ENCODE measurements around the gene ENO2. TPM values are rescaled to one million over a fixed set of nuclear protein-coding genes. Genes with fewer than 3 reads are reported as not detected.
A peak's percentile ranks its signal among the peaks of the same experiment; 100 is the strongest.
"Not testable (repeated sequence)": the region's sequence is repeated elsewhere in the genome, so short reads cannot be mapped to it uniquely, and the experiment has no call there.

ENO2 gene
- polyA plus RNA-seq (ENCODE audit: insufficient read depth in 1 of 5, insufficient read length in 5 of 5, low replicate concordance in 1 of 5) = 10 to 100 TPM in 4 of 5 donors, 1 to 10 TPM in 1; 9.0 to 17.8 (median 14.9) TPM
- long read RNA-seq, donor 1, partial matches to known transcripts = 17 of 21 reads
- long read RNA-seq, donor 1, other reads (novel, unspliced or antisense) = 0 of 21 reads
- long read RNA-seq, donor 2, partial matches to known transcripts = 0 of 4 reads
- long read RNA-seq, donor 2, other reads (novel, unspliced or antisense) = 0 of 4 reads
- long read RNA-seq, donor 3, partial matches to known transcripts = 11 of 16 reads
- long read RNA-seq, donor 3, other reads (novel, unspliced or antisense) = 0 of 16 reads
- long read RNA-seq, donor 4, partial matches to known transcripts = 0 of 2 reads
- long read RNA-seq, donor 4, other reads (novel, unspliced or antisense) = 0 of 2 reads
- long read RNA-seq, donor 5, partial matches to known transcripts = 0 of 2 reads
- long read RNA-seq, donor 5, other reads (novel, unspliced or antisense) = 0 of 2 reads
- long read RNA-seq, donor 6, partial matches to known transcripts = 0 of 5 reads
- long read RNA-seq, donor 6, other reads (novel, unspliced or antisense) = 0 of 5 reads
- long read RNA-seq, donor 7, partial matches to known transcripts = 0 of 2 reads
- long read RNA-seq, donor 7, other reads (novel, unspliced or antisense) = 0 of 2 reads
- long read RNA-seq, donor 8 = 0 reads

DNA sequence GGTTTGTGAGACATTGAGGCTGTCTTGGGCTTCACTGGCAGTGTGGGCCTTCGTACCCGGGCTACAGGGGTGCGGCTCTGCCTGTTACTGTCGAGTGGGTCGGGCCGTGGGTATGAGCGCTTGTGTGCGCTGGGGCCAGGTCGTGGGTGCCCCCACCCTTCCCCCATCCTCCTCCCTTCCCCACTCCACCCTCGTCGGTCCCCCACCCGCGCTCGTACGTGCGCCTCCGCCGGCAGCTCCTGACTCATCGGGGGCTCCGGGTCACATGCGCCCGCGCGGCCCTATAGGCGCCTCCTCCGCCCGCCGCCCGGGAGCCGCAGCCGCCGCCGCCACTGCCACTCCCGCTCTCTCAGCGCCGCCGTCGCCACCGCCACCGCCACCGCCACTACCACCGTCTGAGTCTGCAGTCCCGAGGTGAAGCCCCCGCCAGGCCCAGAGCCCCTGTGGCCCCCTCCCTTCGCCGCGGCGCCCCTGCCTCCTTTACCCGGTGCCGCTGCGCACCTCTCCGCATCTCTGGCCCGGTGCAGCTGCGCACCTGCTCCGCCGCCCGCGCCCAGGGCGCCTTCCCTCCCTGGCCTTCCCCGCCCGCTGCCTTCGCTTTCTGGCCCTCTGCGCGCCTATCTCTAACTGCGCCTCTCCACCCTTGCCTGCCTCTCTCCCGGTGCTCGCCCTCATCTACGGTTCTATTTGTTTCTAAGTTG is at the start of gene ENO2:
TSS of gene ENO2 (plus strand) at position 335 of the 701 bp plus-strand sequence. CDS start 1,253 bp downstream, outside the sequence.
- DNase-seq = peak in 1 of 2 donors; percentile 38

DNA sequence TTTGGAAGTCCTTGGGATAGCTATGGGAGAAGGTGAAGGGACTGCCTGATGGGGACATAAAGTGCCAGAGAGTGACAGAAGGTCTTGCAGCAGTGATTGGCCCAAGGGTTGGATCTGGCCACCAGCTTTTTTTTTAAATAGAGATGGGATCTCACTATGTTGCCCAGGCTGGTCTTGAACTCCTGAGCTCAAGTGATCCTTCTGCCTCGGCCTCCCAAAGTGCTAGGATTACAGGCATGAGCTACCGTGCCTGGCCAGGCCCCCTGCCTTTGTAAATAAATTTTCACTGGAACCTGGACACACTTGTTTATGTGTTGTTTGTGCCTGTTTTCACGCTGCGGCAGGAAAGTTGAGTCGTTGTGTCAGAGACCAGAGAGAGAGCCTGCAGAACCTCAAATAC is 49.1 kb upstream of the ENO2 start:
- not testable (repeated sequence) for DNase-seq

DNA sequence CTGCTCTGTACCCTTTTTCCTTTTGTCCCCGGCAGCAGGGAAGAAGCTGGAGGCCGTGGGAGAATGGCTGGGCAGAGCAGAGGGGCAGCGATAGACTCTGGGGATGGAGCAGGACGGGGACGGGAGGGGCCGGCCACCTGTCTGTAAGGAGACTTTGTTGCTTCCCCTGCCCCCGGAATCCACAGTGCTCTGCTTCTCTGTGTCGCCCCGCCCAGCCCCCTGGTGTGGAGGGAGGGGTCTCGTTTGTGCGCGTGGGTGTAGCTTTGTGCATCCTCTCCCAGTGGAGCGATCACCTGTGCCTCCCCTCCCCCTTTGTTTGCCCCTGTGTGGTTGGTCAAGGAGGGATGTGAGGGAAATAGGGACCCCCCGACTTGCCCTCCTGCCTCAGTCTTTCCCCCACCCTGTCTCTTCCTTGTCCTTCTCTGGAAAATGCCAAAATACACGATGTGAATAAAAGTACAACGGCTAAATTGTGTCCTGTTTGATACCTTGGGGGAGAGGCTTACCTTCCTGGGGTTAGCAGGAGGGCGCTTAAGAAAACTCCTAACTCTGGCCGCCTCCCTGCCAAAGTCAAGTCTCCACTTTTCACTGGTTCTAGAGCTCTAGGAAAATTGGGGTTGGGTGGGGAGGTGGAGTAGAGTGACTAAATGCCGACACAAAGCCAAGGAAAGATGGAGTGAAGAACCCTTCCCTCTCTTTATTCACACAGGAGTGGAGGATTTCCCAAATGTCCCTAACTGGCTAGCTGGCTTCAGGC is 48.0 kb upstream of the ENO2 start:
- DNase-seq = no peak

DNA sequence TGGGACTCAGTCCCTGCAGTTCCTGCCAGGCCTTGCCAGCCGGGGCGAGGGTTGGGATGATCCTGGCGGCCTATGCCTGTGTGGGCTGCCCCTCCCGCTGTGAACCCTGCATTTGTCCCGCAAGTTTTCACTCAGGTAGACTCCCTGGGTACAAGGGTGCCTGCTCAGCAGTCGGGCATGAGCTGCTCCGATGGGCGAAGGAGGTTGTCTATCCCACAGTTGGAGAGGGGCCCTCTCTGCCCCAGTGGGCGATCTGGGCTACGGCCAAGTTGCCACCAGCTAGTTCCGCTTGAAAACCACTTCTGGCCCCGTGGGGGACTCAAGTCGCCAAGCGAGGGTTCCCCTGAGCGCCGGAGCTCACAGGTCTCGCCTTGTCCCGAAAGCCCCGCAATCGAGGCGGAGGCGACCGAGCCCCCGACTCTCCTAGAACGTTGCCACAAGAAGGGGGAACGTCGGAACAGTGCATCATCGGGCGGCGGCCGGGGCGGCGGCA is 47.4 kb upstream of the ENO2 start:
- DNase-seq = no peak

DNA sequence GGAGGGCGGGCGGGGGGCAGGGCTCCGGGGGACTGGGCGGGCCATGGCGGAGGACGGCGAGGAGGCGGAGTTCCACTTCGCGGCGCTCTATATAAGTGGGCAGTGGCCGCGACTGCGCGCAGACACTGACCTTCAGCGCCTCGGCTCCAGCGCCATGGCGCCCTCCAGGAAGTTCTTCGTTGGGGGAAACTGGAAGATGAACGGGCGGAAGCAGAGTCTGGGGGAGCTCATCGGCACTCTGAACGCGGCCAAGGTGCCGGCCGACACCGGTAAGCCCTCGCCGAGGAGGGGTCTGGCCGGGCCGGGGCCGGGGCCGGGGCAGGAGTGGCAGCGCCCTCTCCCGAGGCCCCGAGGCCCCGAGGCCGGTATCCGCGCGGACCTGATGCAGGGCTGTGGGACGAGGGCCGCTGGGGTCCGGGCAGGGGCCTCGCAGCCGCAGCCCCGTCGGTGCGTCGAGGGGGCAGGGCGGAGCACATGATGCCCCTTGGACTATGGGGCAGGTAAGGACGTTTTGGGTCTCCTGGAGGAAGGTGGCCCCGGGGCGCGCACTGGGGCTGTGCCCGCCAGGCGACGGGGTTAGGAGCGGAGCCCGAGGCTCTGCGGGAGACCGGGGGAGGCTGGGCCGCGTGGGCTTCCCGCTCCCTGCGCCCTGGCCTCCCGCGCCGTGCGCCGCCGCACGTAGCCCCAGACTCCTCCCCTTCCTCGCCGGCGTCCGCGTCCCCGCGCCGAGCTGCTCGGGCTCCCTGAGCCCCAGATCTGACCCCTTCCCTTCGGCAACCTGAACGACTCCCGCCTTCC is 46.8 kb upstream of the ENO2 start, which contains the start of gene TPI1:
TSS of gene TPI1 (plus strand) at position 119 of the 798 bp plus-strand sequence. CDS start at position 155, 36 bp downstream.
- DNase-seq = peak; percentile 83 to 84

DNA sequence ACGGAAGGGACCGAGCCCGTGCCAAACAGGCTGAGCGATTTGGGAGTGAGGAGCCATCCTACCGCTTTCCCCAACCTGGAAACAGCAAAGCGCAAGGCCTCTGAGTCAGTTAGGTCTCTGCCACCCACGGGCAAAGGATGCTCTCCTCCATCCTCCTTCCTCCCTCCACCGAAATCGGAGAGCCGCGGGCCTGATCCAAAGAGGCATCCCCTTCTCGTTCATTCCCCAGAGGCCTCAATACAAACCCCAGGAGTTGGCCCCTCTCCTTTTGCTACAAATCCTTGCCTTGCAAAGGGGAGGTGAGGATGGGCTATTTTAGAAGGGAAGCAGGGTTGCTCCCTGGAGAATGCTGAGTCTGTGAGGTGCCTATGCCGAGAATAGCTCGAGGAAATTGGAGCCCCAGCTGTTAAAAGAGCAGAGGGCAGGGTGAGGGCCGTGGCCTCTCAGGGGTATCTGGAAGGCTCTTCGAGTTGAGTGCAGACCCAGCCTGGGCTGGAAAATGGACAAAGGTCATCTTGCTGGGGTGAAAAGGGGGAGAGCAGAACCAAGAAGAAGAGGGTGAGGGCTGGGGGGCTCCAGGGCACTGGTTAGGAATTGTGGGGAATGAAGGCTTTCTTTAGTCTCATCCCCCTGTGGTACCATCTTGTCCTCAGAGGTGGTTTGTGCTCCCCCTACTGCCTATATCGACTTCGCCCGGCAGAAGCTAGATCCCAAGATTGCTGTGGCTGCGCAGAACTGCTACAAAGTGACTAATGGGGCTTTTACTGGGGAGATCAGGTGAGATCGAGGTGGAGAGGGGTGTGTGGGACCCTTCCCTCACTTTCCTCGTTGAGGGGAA is 46.0 kb upstream of the ENO2 start:
- DNase-seq = no peak

DNA sequence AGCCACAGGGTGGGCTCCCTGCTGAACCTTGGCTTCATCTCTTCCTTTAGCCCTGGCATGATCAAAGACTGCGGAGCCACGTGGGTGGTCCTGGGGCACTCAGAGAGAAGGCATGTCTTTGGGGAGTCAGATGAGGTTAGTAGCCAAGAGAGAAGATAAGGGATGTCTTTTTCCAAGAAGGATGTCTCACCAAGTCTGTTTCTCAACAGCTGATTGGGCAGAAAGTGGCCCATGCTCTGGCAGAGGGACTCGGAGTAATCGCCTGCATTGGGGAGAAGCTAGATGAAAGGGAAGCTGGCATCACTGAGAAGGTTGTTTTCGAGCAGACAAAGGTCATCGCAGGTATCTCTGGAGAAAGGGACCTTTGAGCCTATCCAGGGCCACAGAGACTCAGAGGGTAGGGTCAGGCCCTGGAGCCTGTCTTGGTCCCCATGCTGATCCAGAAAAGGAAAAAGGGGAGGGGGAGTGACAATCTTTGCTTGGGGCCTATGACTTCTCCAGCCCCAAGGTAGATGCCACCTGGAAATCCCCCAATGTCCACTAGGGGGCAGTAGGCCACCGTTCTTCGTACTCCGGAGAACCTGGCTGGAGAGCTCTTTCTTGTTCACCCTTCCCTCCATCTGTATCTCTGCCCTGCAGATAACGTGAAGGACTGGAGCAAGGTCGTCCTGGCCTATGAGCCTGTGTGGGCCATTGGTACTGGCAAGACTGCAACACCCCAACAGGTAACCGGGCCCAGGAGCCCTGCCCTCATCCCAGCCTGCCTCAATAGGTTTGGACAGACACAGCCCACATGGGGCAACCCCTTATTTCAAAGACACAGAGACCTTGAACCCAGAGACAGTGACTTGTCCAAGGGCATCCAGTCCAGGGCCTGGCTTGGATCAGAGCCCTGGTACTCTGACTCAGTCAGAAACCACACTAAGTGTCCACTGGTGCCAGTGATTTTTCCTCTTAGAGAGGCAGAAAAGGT is 45.0 kb upstream of the ENO2 start:
- DNase-seq = peak; percentile 65 to 72

DNA sequence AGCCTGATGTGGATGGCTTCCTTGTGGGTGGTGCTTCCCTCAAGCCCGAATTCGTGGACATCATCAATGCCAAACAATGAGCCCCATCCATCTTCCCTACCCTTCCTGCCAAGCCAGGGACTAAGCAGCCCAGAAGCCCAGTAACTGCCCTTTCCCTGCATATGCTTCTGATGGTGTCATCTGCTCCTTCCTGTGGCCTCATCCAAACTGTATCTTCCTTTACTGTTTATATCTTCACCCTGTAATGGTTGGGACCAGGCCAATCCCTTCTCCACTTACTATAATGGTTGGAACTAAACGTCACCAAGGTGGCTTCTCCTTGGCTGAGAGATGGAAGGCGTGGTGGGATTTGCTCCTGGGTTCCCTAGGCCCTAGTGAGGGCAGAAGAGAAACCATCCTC is 44.1 kb upstream of the ENO2 start:
- DNase-seq = not testable (repeated sequence)

DNA sequence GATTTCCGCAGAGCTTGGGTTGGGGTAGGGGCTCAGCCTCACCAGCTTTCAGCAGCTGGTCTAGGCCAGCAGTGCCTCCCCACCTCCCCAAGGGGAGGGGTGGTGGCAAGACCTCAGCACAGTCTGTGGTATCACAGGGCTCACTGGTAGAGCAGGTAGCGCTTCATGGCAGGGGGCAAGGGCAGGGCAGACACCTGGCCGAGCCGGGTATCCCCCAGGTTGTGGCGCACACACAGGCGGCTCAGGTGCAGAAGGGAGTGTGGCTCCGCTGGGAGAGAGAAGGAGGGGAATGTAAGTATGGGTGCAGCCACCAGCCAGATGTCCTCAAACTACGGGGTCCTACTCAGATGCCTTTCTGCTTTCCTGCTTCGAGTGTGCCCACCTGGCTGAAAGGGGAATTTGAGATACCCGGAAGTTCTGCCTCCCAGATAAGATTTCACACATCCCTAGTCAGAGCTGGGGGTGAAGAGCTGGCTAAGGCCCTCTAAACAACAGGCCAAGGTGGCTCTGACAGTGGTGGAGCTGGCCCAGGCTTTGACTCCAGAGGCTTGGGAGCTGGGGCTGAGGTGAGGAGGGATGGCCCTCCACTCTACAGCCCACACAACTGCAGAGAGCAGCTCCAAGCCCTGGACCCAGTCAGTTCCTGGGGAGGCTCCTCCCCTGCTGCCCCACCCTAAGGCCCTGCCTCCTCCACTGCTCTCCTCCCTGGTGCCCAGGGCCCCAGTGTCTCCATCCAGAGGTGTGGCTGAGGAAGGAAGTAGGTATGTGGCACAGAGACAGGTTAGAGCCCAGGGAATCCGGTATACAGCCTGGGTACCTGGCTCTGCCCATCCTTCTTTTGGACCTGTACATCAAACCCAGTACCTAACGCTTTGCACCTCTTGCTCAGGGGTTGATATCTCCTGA is 43.1 kb upstream of the ENO2 start:
- DNase-seq = no peak

DNA sequence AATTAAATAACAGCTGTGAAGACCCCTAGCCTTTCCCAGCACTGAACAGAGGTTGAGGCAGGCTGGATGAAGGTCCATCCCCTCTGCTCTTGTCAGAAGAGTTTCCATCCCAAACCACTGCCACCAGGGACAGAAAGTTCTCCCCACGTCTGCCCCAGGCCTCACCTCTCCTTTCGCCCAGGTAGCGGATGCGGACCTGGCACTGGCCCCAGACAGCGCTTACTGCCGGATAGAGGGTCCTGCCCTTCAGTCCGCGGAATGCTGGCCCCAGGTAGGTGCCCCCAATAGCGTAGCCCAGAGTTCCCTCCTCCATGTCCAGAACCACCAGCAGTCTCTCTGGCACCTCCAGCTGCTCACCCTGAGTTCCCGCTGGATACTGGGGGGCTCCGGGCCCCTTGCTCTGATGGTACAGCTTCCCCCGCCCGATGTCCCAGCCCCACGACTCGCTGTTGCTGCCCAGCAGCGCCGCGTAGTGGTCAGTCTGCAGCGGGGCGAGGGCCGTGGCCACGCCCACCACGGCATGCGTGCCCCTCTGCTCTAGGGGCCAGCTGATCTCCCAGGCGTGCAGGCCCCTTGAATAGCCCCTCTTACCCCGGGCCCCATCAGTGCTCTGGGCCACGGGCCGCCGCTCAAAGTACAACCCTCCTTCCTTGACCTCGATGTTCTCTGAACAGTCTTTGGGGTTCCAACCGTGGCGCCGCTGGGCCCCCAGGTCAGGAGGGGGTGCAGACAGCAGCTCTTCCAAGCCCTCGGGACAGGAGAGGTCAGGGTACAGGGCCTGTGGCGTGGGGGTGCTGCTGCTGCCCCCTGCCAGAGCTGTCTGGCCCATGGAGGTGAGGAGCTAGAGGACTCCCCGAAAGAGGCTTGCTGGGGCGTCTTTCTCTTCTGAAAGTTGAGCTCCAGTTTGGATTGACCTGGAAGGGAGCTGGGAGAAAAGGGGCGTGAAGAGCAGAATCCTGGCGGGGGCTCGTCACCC is 42.0 kb upstream of the ENO2 start:
- DNase-seq = peak; percentile 82 to 83

DNA sequence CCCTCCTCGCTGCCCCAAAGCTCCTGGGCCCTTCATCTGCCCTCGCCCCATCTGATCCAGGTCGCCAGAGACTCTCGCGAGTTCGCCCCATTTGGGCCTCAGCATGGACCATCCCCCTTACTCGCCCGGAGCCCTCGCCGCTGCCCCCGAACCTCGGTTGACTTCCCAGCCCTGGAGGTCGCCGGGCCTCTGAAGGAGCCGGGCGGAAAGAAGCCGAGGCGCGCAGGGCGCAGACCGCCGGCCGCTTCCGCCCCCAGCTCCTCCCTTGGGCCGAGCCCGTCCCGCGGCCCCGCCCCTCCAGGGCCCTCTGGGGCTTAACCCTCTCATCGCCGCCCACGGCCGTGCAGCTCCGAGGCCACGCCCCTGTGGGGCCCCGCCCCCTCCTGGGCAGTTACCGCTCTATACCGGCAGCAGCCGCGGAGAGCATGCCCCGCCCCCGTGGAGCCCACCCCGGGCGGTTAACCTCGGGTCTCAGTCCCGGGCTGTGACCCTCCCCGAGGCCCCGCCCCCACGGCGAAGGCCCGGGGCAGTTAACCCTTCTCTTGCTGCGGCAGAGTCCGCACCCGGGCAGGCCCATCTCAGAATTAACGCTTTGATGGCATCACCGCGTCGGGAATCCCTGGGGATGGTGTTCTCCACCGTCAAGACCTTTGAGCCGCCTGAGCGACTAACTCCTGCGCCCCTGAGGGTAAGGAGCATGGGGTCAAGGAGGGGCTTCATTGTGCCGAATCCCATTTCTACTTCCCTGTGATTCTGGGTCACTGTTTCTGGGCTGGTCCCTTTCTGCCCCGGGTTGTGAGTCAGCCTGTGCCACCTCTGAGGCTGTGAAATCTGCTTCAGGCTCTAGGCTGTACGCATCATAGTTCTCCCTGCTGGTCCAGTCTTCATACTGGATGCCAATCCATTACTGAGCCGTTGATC is 41.0 kb upstream of the ENO2 start, which contains the start of gene SPSB2:
TSS of gene SPSB2 (minus strand) at position 210 of the 921 bp plus-strand sequence. CDS start 402 bp downstream, outside the sequence.
- DNase-seq = peak; percentile 98 to 99

DNA sequence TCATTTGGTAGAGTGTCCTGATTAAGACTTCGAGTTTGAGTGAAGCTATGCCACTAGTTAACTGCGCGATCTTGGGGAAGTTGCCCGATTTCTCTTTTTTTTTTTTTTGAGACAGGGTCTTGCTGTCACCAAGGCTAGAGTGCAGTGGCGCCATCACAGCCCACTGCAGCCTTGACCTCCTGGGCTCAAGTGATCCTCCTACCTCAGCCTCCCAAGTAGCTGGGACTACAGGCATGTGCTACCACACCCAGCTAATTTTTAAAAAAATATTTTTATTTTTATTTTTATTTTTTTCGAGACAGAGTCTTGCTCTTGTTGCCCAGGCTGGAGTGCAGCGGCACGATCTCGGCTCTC is 40.4 kb upstream of the ENO2 start:
- DNase-seq = not testable (repeated sequence)

DNA sequence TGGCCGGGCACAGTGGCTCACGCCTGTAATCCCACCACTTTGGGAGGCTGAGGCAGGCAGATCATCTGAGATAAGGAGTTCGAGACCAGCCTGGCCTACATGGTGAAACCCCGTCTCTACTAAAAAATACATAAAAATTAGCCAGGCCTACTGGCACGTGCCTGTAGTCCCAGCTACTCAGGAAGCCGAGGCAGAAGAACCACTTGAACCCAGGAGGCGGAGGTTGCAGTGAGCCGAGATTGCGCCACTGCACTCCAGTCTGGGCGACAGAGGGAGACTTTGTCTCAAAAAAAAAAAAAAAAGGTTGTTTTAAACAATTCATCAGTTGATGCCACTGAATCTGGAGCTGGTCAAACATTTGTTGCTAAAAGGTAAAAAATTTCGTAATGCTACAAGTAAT is 34.6 kb upstream of the ENO2 start:
- DNase-seq = not testable (repeated sequence)

DNA sequence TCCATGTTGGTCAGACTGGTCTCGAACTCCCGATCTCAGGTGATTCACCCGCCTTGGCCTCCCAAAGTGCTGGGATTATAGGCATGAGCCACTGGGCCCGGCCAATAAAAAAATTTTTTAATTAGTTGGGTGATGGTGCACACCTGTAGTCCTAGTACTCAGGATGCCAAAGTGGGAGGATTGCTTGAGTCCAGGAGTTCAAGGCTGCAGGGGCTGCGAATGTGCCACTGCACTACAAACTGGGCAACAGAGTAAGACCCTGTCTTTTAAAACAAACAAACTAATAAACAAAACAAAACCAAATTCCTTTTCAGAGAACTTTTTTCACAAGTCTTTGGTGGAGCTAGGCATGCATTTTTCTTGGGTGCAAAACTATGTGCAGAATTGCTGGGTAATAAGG is 31.1 kb upstream of the ENO2 start:
- no peak for DNase-seq

DNA sequence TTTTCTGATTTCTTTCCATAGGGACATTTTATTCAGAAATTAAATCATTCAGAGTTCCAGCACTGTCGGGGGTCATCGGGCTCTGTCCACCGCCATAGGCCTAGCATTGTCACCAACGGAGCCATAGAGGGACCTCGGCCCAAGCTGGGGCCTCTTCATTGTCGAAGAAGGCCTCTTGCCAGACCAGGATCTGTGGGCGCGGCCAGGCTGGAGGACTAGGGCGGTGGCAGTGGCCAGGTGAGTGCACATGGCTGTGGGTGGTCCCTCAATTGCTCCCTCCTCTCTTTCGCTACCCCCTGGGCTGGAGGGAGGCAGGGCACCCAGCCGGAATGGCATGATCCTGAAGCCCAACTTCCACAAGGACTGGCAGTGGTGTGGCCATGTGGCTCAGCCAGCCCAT is 30.7 kb upstream of the ENO2 start:
- DNase-seq = no peak
